Ovary (tissue), 9 donors: ENCODE data around the gene CAPN8. TPM values are rescaled to one million over a fixed set of nuclear protein-coding genes. Genes with fewer than 3 reads are reported as not detected.

Experiments used
- DNase-seq, 5 donors: peaks; one replicate each; pipeline ENCODE4 v3.0.0-alpha.2; 2019 to 2020
- H3K27ac ChIP-seq, 2 donors: fragments of 200-600 bp; one replicate each; pipeline versions ENCODE4 v1.5.1 to v1.8.0; 2019 to 2022
- H3K27me3 ChIP-seq: fragments of 200-600 bp; one replicate; pipeline ENCODE4 v1.8.0; 2022
- H3K36me3 ChIP-seq: fragments of 200-600 bp; sonication (generic); one replicate; pipeline ENCODE4 v1.5.1; 2019
- H3K4me1 ChIP-seq: one replicate; pipeline ENCODE4 v1.8.1; 2013; ENCODE audit warnings: mild to moderate bottlenecking, moderate library complexity; ENCODE audit not compliant: insufficient read depth
- H3K4me3 ChIP-seq: fragments of 200-600 bp; sonication (generic); one replicate; pipeline ENCODE4 v1.5.1; 2017
- H3K9me3 ChIP-seq, 2 donors: fragments of 200-600 bp in 1 of 2; sonication (generic) in 1 of 2; one replicate each; pipeline versions ENCODE4 v1.5.1 to v1.8.1; 2013 to 2019; ENCODE audit warnings: mild to moderate bottlenecking in 1 of 2, moderate library complexity in 1 of 2
- EP300 ChIP-seq: sonication (generic); formaldehyde crosslinking; IDR thresholded peaks from one replicate; pipeline ENCODE4 v1.6.1; 2017; ENCODE audit warnings: antibody characterized with exemption
- POLR2A ChIP-seq: fragments of 450-650 bp; IDR thresholded peaks from one replicate; pipeline ENCODE4 v1.6.1; 2017; ENCODE audit warnings: antibody characterized with exemption, mild to moderate bottlenecking, moderate library complexity
- WGBS, 3 donors: extraction: QIAGEN DNeasy Blood & Tissue Kit in 1 of 3; methylation state at CpG; one replicate each; pipeline versions ENCODE4 v1.1.5 to v1.1.7; 2013 to 2017; 5-methylcytosine and 5-hydroxymethylcytosine counted together
- intact Hi-C, 4 donors: fragments of 100-400 bp; cut with DNase I; formaldehyde crosslinking; loops; one replicate each; pipeline versions ENCODE4 v1.11.0 to v1.15.1; 2022 to 2023
- polyA plus RNA-seq, 2 donors: library from polyadenylated mRNA; stranded (reverse); fragments of 200-250 nt in 1 of 2; fragments of 350-450 nt in 1 of 2; fragmentation: Illumina TruSeq in 1 of 2; extraction: RNeasy Lipid Tissue Mini Kit (QIAGEN cat#74804) in 1 of 2; gene quantifications; one replicate each; pipeline ENCODE4 v1.2.3, GENCODE V29; 2013 to 2014
- total RNA-seq, 7 donors: library from RNA; depleted of rRNA in 2 of 7; stranded (reverse); fragments of >200 nt in 2 of 7; fragmentation: NEBNext Ultra II Directional in 3 of 7; extraction: Animal tissue kit (Norgen Biotek cat#: 25700) in 3 of 7; gene quantifications; one replicate each; pipeline versions ENCODE4 v1.1.0 to v1.2.4, GENCODE V29; 2016 to 2023
- TF ChIP-seq, protein P1 (sequence below), 3 donors: fragments of 450-650 bp in 2 of 3; fragments of 200-600 bp in 1 of 3; IDR thresholded peaks; one replicate each; pipeline versions ENCODE4 v1.5.1 to v1.8.0; 2016 to 2022; ENCODE audit warnings: antibody characterized with exemption in 3 of 3, mild to moderate bottlenecking in 1 of 3
- donor health status: DM: no; HTN: no; CAD: no; lungs with moderate emphysema.
- donor health status: DM: no; HTN: no; CAD: no.
- donor health status: Bipolar disorder and iron deficiency.
- donor health status: DM: yes; HTN: yes; CAD: no.
- donor health status: DM: no; HTN: no; CAD: no.
- donor health status: DM: yes; HTN: yes; CAD: no.

Gene CAPN8
- total and polyA plus RNA-seq, 9 donors, result 0.10 to 4.4 (median 0.88) TPM; not detected in 2

DNA sequence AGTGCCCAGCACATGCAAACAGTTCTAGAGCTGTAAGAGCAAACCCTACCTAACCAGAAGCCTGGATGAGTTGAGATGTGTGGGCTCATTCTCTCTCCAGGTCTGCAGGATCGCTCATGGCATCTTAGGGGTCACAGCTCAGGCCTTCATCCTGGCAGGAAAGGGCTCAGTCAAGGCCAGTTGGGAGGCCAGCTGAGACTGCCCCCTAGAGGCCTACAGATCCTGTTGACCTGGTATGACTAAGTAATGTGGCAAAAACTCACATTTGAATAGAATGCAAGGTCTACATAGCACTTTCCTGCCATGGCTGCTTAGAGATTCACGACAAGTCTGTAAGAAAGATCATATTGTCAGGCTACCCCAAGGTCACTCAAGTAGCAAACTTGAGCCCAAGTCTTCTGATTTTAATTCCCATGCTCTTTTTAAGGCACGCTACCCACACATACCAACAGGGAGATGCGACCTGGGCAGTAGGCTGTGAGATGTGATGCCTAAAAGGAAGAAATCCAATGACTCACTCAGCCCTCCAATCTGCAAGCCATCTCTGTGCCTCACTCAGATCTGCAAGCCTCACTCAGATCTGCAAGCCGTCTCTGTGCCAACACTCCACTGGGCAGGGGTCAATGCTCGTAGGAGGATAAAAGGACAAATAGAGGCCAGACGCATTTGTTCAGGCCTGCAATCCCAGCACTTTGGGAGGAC, 5.1 kb upstream of the CAPN8 start:
- no peak overlapping the region for H3K27ac ChIP-seq
- 64 to 67% (median 66%) methylated on average over 7 of the region's 7 CpGs for WGBS, 3 donors
- TF ChIP-seq, protein P1, sequence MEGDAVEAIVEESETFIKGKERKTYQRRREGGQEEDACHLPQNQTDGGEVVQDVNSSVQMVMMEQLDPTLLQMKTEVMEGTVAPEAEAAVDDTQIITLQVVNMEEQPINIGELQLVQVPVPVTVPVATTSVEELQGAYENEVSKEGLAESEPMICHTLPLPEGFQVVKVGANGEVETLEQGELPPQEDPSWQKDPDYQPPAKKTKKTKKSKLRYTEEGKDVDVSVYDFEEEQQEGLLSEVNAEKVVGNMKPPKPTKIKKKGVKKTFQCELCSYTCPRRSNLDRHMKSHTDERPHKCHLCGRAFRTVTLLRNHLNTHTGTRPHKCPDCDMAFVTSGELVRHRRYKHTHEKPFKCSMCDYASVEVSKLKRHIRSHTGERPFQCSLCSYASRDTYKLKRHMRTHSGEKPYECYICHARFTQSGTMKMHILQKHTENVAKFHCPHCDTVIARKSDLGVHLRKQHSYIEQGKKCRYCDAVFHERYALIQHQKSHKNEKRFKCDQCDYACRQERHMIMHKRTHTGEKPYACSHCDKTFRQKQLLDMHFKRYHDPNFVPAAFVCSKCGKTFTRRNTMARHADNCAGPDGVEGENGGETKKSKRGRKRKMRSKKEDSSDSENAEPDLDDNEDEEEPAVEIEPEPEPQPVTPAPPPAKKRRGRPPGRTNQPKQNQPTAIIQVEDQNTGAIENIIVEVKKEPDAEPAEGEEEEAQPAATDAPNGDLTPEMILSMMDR (IDR thresholded peaks at IDR 0.05), result no peak
- no peak for TF ChIP-seq POLR2A
- TF ChIP-seq EP300, result no peak
- no peaks in the 10 kb centered on the region for H3K36me3 ChIP-seq
- no peak overlapping the region for H3K4me3 ChIP-seq
- no peak for DNase-seq
- no peaks in the 10 kb centered on the region for H3K9me3 ChIP-seq
- H3K27me3 ChIP-seq, result no peaks in the 10 kb centered on the region
- H3K4me1 ChIP-seq, result no peaks in the 10 kb centered on the region
- intact Hi-C loops, result loop anchor here in 2 of 4 donors (10.0 kb wide), 2 partner anchors 536 to 586 kb away; no protein-coding TSS in a partner anchor

DNA sequence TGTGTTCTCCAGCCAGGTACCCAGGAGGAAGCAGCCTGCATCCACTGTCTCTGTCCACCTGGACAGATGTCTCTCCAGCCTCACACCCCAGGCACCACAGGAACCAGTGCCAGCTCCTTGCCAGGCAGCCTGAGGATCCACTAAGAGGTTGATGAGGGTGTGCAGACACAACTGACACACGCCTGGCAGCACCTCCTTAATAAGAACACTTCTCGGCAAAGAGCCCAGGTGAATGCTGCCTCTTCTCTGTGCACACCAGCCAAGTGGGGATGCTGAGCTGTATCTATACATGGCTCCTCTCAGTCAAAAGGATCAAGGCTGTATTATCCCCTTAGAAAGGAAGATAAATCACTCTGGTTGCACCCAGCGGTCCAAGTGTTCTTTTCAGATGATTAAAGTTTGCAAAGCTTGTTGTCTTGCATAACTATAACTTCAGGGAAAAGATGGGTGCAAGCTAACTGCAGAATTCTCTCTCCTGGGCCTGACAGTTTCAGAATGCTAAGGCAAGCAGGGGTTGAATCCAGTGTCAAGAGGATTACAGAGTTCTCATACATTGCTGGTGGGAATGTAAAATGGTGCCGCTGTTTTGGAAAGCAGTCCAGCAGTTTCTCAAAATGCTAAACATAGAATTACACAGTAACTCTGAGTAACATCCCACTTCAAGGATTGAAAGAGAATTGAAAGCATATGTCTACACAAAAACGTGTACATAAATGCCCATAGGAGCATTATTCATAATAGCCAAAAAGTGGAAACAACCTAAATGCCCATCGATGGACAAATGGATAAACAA, 3.7 kb upstream of the CAPN8 start:
- WGBS, 3 donors, result 70 to 80% (median 73%) methylated on average over 6 of the region's 6 CpGs
- TF ChIP-seq POLR2A, result no peak
- TF ChIP-seq, protein P1 (IDR thresholded peaks at IDR 0.05), result no peak
- TF ChIP-seq EP300, result no peak
- H3K4me1 ChIP-seq, result no peaks in the 10 kb centered on the region
- DNase-seq, result no peak
- H3K27me3 ChIP-seq, result no peaks in the 10 kb centered on the region
- no peak overlapping the region for H3K4me3 ChIP-seq
- no peak overlapping the region for H3K27ac ChIP-seq
- intact Hi-C loops, result no loop called here
- no peaks in the 10 kb centered on the region for H3K36me3 ChIP-seq
- H3K9me3 ChIP-seq, result no peaks in the 10 kb centered on the region

DNA sequence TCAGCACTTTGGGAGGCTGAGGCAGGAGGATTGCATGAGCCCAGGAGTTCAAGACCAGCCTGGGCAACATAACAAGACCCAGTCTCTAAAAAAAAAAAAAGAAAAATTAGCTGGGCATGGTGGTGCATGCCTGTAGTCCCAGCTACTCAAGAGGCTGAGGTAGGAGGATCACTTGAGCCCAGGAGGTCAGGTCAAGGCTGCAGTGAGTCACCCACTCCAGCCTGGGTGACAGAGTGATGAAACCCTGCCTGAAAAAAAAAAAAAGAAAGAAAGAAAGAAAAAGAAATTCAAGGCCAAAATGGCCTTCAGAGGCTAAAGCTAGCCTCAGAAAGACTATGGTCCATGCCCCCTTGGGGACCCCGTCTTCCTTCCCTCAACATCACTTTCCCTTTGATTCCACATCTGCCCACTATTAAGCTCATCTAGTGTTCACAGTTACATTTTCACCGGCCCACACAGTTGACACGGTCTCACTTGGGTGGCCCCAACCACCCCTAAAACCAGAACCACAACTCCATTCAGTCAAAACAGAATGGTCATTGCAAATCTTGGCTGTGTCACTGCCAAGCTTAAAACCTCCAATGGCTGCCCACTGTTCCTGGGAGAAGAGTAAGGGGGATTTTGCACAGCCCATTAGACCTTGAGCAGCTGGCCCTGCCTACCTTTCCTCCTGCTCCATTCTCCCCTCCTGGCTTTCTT, 2.1 kb upstream of the CAPN8 start:
- Histone ChIP-seq H3K9me3 (no peaks in the 10 kb centered on the region), H3K4me3 (no peak overlapping the region), H3K36me3 (no peaks in the 10 kb centered on the region), H3K4me1 (no peaks in the 10 kb centered on the region), H3K27me3 (no peaks in the 10 kb centered on the region), H3K27ac (no peak overlapping the region)
- intact Hi-C loops, result no loop called here
- DNase-seq, result no peak
- WGBS, 3 donors, result 81 to 90% (median 89%) methylated on average over 3 of the region's 3 CpGs
- TF ChIP-seq EP300 (no peak), POLR2A (no peak)
- TF ChIP-seq, protein P1 (IDR thresholded peaks at IDR 0.05), result no peak

DNA sequence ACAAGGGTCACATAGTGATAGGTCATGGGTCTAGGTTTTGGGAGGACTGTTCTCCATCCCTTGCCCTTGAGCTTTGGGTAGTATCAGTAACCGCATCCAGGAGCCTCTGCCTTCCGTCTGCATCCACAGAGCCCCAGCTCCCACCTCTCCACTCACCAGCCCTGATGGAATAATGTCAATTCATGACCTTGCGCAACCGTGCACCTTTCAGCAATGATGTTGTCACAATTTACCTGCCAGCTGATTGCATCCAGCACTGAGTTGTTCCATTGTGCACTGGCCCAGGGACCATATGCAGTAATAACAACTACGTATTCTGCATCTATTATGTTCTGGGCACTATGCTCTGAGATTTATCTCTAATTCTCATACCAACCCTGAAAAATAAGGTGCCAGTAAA, 1.4 kb downstream of the CAPN8 start:
- H3K4me3 ChIP-seq, result no peak overlapping the region
- no peaks in the 10 kb centered on the region for H3K27me3 ChIP-seq
- no peaks in the 10 kb centered on the region for H3K4me1 ChIP-seq
- 75 to 78% (median 77%) methylated on average over 5 of the region's 5 CpGs for WGBS, 3 donors
- no peak overlapping the region for H3K27ac ChIP-seq
- H3K36me3 ChIP-seq, result no peaks in the 10 kb centered on the region
- no peaks in the 10 kb centered on the region for H3K9me3 ChIP-seq
- TF ChIP-seq POLR2A, result no peak
- TF ChIP-seq, protein P1 (IDR thresholded peaks at IDR 0.05), result no peak
- TF ChIP-seq EP300, result no peak
- DNase-seq, result no peak
- intact Hi-C loops, result no loop called here
